ENCODE measurements around the gene TRNAU1AP.
"Not testable (repeated sequence)": the region's sequence is repeated elsewhere in the genome, so short reads cannot be mapped to it uniquely, and the experiment has no call there.

Gene TRNAU1AP

GRCh38 chr1:28552758-28553663, at the start of gene TRNAU1AP:
Gene TRNAU1AP, plus strand, starts transcription at chr1:28553085. Its CDS starts 26 bp downstream, at chr1:28553111.
- peak; percentile 21 to 97 (median 92) for DNase-seq

GRCh38 chr1:28503117-28503516, 49.8 kb upstream of the TRNAU1AP start:
- DNase-seq = no peak

GRCh38 chr1:28505406-28506187, 47.3 kb upstream of the TRNAU1AP start, which contains the start of gene RCC1:
Gene RCC1, plus strand, starts transcription at chr1:28506043. Its CDS starts 23,824 bp downstream, at chr1:28529867.
- peak; percentile 62 to 97 (median 89) for DNase-seq

- no peak for DNase-seq
These were observed 46.0 kb upstream of the TRNAU1AP start for GRCh38 chr1:28506907-28507246.

GRCh38 chr1:28507247-28507645, 45.6 kb upstream of the TRNAU1AP start:
- DNase-seq = no peak

GRCh38 chr1:28507646-28508434, 45.0 kb upstream of the TRNAU1AP start:
- DNase-seq = no peak

GRCh38 chr1:28508435-28508754, 44.5 kb upstream of the TRNAU1AP start:
- no peak for DNase-seq

GRCh38 chr1:28509705-28510272, 43.1 kb upstream of the TRNAU1AP start:
- no peak for DNase-seq

GRCh38 chr1:28510273-28510969, 42.5 kb upstream of the TRNAU1AP start:
- no peak for DNase-seq

- no peak for DNase-seq
These were observed 41.9 kb upstream of the TRNAU1AP start for GRCh38 chr1:28510970-28511440.

- DNase-seq = no peak
These were observed 40.8 kb upstream of the TRNAU1AP start for GRCh38 chr1:28512058-28512611.

GRCh38 chr1:28514445-28514933, 38.4 kb upstream of the TRNAU1AP start:
- not testable (repeated sequence) for DNase-seq

- no peak for DNase-seq
These were observed 36.3 kb upstream of the TRNAU1AP start for GRCh38 chr1:28516518-28516956.

GRCh38 chr1:28517649-28517999, 35.3 kb upstream of the TRNAU1AP start:
- DNase-seq = peak in 4 of 56 donors; percentile 19 to 37 (median 24)

GRCh38 chr1:28518000-28518744, 34.7 kb upstream of the TRNAU1AP start:
- DNase-seq = peak in 55 of 56 donors; percentile 13 to 93 (median 77)

GRCh38 chr1:28518745-28519341, 34.0 kb upstream of the TRNAU1AP start:
- peak in 2 of 56 donors; percentile 5 to 10 for DNase-seq

GRCh38 chr1:28519946-28520725, 32.7 kb upstream of the TRNAU1AP start:
- no peak for DNase-seq

GRCh38 chr1:28520796-28521195, 32.1 kb upstream of the TRNAU1AP start:
- DNase-seq = not testable (repeated sequence)

Data from nucleus accumbens (tissue), 56 donors.